Stomach (tissue), 9 donors: ENCODE measurements around the gene IL32. TPM values are rescaled to one million over a fixed set of nuclear protein-coding genes. Genes with fewer than 3 reads are reported as not detected.
"Not testable (repeated sequence)": the region's sequence is repeated elsewhere in the genome, so short reads cannot be mapped to it uniquely, and the experiment has no call there.

Experiments
- DNase-seq, 2 donors: peaks; one replicate each; pipeline versions ENCODE4 v3.0.0 to v3.0.0-alpha.2; 2013 to 2019
- H3K27ac ChIP-seq, 5 donors: fragments of 200-600 bp in 4 of 5; sonication (generic) in 4 of 5; one replicate each; pipeline ENCODE4 v1.5.1; 2013 to 2019; ENCODE audit warnings: mild to moderate bottlenecking in 1 of 5, moderate library complexity in 1 of 5
- H3K27me3 ChIP-seq, 3 donors: fragments of 200-600 bp; sonication (generic); one replicate each; pipeline ENCODE4 v1.5.1; 2017 to 2019; ENCODE audit warnings: mixed run types in 1 of 3
- H3K36me3 ChIP-seq, 4 donors: fragments of 200-600 bp; sonication (generic); 1 replicate in 3 of 4; 2 replicates in 1 of 4; pipeline ENCODE4 v1.5.1; 2016 to 2019
- H3K4me1 ChIP-seq, 4 donors: fragments of 200-600 bp; sonication (generic); one replicate each; pipeline ENCODE4 v1.5.1; 2016 to 2019
- H3K4me3 ChIP-seq, 4 donors: fragments of 200-600 bp; sonication (generic) in 3 of 4; one replicate each; pipeline ENCODE4 v1.5.1; 2016 to 2019; ENCODE audit warnings: mild to moderate bottlenecking in 1 of 4
- H3K9me3 ChIP-seq, 4 donors: fragments of 200-600 bp; sonication (generic); one replicate each; pipeline ENCODE4 v1.5.1; 2016 to 2019
- EP300 ChIP-seq: sonication (generic); formaldehyde crosslinking; IDR thresholded peaks from one replicate; pipeline ENCODE4 v1.6.1; 2017; ENCODE audit warnings: antibody characterized with exemption
- POLR2A ChIP-seq, 4 donors: fragments of 450-650 bp; IDR thresholded peaks; one replicate each; pipeline ENCODE4 v1.6.1; 2016; ENCODE audit warnings: antibody characterized with exemption in 4 of 4, control low read depth in 2 of 4, mild to moderate bottlenecking in 1 of 4, moderate library complexity in 1 of 4
- POLR2AphosphoS5 ChIP-seq, 3 donors: sonication (generic); formaldehyde crosslinking; IDR thresholded peaks; one replicate each; pipeline ENCODE4 v1.6.1; 2016; ENCODE audit warnings: antibody characterized with exemption in 3 of 3
- WGBS, 5 donors: extraction: QIAGEN DNeasy Blood & Tissue Kit in 3 of 5; methylation state at CpG; one replicate each; pipeline versions ENCODE4 v1.1.5 to v1.1.7; 2013 to 2018; 5-methylcytosine and 5-hydroxymethylcytosine counted together
- intact Hi-C: fragments of 100-400 bp; cut with DNase I; formaldehyde crosslinking; loops from one replicate; pipeline ENCODE4 v1.15.1; 2023; ENCODE audit warnings: low total_unique reads
- polyA plus RNA-seq, 3 donors: library from polyadenylated mRNA; stranded (reverse); fragments of 200-250 nt; gene quantifications; one replicate each; pipeline ENCODE4 v1.2.3, GENCODE V29; 2013
- total RNA-seq, 5 donors: library from RNA; depleted of rRNA; stranded (reverse); fragments of >200 nt; gene quantifications; one replicate each; pipeline versions ENCODE4 v1.1.0 to v1.2.3, GENCODE V29; 2014 to 2016
- TF ChIP-seq, protein P1 (sequence below), 7 experiments: fragments of 450-650 bp in 4 of 7; fragments of 200-600 bp in 3 of 7; sonication (generic) in 3 of 7; IDR thresholded peaks; one replicate each; pipeline ENCODE4 v1.5.1; 2016 to 2019; ENCODE audit warnings: antibody characterized with exemption in 7 of 7, control low read depth in 2 of 7, mild to moderate bottlenecking in 1 of 7
- donor health status: healthy with polysubstance abuse.
- donor health status: Bipolar disorder and iron deficiency.
- donor health status: healthy.

IL32 gene
- total and polyA plus RNA-seq, 8 donors: 9.9 to 504 (median 75.7) TPM

DNA sequence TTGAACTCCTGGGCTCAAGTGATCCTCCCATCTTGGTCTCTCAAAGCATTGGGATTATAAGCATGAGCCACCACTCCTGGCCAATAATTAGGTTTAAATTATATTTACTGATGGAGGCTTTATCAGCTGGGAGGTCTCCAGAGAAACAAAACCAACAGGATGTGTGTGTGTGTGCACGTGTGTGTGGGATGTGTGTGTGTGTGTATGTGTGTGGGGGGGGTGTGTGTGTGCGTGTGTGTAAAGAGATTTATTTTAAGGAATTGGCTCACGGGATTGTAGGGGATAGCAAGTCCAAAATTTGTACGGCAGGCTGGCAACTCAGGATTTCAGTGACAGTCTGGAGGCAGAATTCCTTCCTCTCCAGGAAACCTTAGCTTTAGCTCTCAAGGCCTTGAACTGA lies 14.4 kb upstream of the IL32 start:
- Histone ChIP-seq H3K27ac (peak overlapping the region in 2 of 5 donors; percentile 20 to 59), H3K9me3 (no peaks in the 10 kb centered on the region), H3K4me1 (peaks cover 11 to 29% (median 13%) of the 10 kb centered on the region in 4 donors), H3K4me3 (peak overlapping the region in 1 of 4 donors; percentile 25), H3K36me3 (peaks cover 0 to 12% (median 0%) of the 10 kb centered on the region in 4 donors), H3K27me3 (peaks cover 6 to 61% (median 38%) of the 10 kb centered on the region in 3 donors)
- DNase-seq: no peak
- WGBS, 5 donors: 16 to 36% (median 20%) methylated on average over 4 of the region's 4 CpGs
- intact Hi-C loops: no loop called here
- TF ChIP-seq, protein P1, sequence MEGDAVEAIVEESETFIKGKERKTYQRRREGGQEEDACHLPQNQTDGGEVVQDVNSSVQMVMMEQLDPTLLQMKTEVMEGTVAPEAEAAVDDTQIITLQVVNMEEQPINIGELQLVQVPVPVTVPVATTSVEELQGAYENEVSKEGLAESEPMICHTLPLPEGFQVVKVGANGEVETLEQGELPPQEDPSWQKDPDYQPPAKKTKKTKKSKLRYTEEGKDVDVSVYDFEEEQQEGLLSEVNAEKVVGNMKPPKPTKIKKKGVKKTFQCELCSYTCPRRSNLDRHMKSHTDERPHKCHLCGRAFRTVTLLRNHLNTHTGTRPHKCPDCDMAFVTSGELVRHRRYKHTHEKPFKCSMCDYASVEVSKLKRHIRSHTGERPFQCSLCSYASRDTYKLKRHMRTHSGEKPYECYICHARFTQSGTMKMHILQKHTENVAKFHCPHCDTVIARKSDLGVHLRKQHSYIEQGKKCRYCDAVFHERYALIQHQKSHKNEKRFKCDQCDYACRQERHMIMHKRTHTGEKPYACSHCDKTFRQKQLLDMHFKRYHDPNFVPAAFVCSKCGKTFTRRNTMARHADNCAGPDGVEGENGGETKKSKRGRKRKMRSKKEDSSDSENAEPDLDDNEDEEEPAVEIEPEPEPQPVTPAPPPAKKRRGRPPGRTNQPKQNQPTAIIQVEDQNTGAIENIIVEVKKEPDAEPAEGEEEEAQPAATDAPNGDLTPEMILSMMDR (IDR thresholded peaks at IDR 0.05): no peak
- TF ChIP-seq POLR2AphosphoS5 (IDR thresholded peaks at IDR 0.05): no peak
- no peak for TF ChIP-seq POLR2A (IDR thresholded peaks at IDR 0.05)
- no peak for TF ChIP-seq EP300

DNA sequence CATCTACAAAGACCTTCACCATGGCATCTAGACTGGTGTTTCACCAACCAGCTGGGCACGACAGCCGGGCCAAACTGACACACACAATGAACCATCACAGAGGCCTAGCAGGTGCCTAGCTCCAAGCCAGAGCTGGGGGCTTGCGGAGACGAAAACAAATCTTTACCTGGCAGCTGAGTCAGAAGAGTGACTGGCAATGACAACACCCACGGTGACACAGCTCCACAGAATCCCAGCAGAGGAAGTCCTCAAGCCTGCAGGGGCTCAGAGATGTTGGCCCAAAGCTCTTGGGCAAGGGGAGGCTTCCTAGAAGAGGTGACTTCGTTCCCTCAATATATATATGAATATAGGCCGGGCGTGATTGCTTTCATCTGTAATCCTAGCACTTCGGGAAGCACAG lies 13.9 kb upstream of the IL32 start:
- Histone ChIP-seq H3K27me3 (peaks cover 4 to 56% (median 34%) of the 10 kb centered on the region in 3 donors), H3K4me3 (no peak overlapping the region), H3K9me3 (no peaks in the 10 kb centered on the region), H3K27ac (peak overlapping the region in 2 of 5 donors; percentile 20 to 59), H3K36me3 (peaks cover 0 to 12% (median 0%) of the 10 kb centered on the region in 4 donors), H3K4me1 (peaks cover 7 to 24% (median 8%) of the 10 kb centered on the region in 4 donors)
- intact Hi-C loops: no loop called here
- DNase-seq: no peak
- WGBS, 5 donors: 55 to 76% (median 73%) methylated on average over 9 of the region's 9 CpGs
- TF ChIP-seq EP300 (no peak), POLR2A (IDR thresholded peaks at IDR 0.05) (no peak), POLR2AphosphoS5 (IDR thresholded peaks at IDR 0.05) (no peak)
- TF ChIP-seq, protein P1 (IDR thresholded peaks at IDR 0.05): no peak

DNA sequence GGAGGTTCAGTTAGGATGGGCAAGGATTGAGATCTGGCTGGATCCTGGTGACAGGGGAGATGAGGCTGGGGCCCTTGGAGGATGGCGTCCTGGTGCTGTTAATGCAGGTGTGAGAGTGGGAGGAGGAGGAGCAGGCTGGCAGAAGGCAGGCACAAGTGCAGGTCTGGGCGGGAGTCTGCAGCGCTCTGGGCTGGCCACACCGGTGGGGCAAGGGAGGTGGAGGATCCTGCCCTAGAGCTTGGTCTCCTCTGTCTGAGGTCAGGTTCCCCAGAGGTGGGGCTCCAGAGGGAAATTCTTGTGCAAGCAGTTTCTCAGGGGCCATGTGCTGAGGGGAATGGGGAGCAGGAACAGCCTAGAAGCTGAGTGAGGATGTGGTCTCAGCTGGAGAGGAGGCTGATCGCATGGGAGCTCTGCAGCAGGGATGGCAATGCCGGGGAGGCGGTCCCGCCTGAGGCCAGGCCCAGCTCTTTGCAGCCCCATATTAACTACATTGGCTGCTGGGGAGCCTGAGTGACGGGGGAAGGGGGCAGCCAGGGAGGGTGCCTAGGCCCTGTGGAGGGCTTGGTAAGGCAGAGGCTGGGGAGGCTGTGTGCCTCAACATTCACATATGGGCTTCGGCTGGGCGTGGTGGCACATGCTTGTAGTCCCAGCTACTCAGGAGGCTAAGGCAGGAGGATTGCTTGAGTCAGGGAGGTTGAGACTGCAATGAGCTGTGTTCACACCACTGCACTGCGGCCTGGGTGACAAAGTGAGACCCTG lies 12.7 kb upstream of the IL32 start:
- Histone ChIP-seq H3K36me3 (peaks cover 0 to 12% (median 2%) of the 10 kb centered on the region in 4 donors), H3K27me3 (peaks cover 0 to 44% (median 22%) of the 10 kb centered on the region in 3 donors), H3K4me1 (peaks cover 0 to 27% (median 2%) of the 10 kb centered on the region in 4 donors), H3K27ac (peak overlapping the region in 2 of 5 donors; percentile 20 to 59)
- H3K9me3 ChIP-seq, intact Hi-C loops, DNase-seq, H3K4me3 ChIP-seq: not testable (repeated sequence)
- WGBS, 5 donors: 66 to 90% (median 81%) methylated on average over 8 to 11 of the region's 12 CpGs

DNA sequence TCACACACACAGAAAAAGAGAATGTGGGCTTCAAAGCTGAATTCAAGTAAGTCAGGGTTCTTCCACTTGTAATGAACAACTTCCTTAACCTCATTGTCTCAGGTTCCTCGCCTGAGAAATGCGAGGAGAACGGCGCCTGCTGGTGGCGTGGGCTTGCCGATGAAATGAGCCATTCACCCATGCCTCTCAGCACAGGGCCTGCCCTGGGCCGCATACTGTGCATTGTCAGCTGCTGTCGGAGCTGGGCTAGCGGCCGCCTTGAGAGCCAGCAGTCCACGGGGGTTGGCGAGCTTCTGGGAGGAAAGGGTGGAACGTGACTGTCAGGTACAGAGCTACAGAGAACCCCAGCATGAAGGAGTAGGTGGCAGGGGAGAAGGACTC lies 12.1 kb upstream of the IL32 start:
- intact Hi-C loops, DNase-seq, H3K4me3 ChIP-seq, H3K9me3 ChIP-seq: not testable (repeated sequence)
- peaks cover 5 to 32% (median 8%) of the 10 kb centered on the region in 4 donors for H3K4me1 ChIP-seq
- 85 to 100% (median 88%) methylated on average over 1 to 12 of the region's 13 CpGs for WGBS, 5 donors
- peak overlapping the region in 2 of 5 donors; percentile 20 to 27 for H3K27ac ChIP-seq
- H3K27me3 ChIP-seq: peaks cover 0 to 44% (median 18%) of the 10 kb centered on the region in 3 donors
- peaks cover 0 to 12% (median 2%) of the 10 kb centered on the region in 4 donors for H3K36me3 ChIP-seq

DNA sequence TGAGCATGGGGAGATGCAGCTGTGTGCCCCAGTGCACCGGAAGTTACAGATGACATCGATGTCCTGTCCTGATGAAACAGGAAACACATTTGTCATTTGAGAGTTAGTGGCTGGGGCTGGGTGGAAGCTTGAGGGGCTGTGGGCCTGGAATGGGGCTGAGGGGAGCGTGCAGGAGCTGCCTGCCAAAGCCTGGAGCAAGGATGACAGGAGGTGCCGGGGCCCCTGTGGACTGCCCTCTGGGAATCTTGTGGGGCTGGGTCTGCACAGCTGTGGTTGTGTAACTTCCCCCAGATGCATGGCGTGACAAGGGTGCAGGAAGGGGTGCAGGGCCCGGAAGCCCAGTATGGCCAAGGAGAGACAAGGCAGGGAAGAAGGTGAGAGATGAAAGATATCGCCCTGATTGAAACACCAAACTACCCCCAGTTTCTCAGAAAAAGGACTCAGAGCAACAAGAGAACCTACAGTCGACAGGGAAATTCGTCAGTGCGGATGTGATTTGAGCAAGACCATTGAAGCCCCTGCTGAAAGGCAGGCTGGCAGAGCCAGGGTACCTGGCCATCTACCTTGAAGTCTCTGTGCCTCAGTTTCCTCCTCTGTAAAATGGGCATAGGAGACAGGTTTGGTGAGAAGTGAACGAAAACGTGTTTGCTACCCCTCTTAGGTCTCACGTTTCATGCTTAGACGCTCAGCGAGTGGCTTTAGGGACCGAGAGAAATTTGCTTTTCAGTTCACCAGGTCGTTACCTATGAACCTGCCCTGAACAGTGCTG lies 10.3 kb upstream of the IL32 start:
- intact Hi-C loops: loop anchor here (5.0 kb wide), 1 partner anchor 72 kb away; no protein-coding TSS in a partner anchor
- H3K9me3 ChIP-seq: no peaks in the 10 kb centered on the region
- H3K27me3 ChIP-seq: peaks cover 0 to 28% (median under 1%) of the 10 kb centered on the region in 3 donors
- H3K4me3 ChIP-seq: no peak overlapping the region
- 72 to 80% (median 79%) methylated on average over 17 of the region's 17 CpGs for whole genome bisulfite sequencing, 5 donors
- no peak for DNase-seq
- peak overlapping the region in 2 of 5 donors; percentile 32 to 48 for H3K27ac ChIP-seq
- TF ChIP-seq, protein P1 (IDR thresholded peaks at IDR 0.05): no peak
- TF ChIP-seq POLR2AphosphoS5 (IDR thresholded peaks at IDR 0.05) (no peak), POLR2A (IDR thresholded peaks at IDR 0.05) (no peak), EP300 (no peak)
- H3K4me1 ChIP-seq: peaks cover 14 to 49% (median 23%) of the 10 kb centered on the region in 4 donors
- peaks cover 0 to 12% (median 2%) of the 10 kb centered on the region in 4 donors for H3K36me3 ChIP-seq

DNA sequence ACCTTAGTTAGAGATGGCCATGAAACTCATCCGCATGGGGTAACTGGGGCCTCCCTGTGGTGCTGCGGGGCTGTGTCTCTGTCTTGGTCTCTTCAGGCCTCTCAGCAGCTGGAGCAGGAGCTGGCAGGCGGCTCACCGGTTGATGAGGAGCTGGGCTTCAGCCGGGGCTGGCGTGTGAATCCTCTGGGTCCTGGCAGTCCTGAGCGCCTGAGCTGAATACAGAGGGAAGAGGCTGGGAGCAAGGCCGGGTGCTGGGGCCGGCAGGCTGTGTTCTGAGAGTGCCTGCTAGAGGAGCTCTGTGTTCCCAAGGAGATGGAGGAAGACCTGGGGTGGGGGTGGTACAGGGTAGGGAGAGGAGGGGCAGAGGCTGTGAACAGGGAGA lies 9.7 kb upstream of the IL32 start:
- 74 to 83% (median 79%) methylated on average over 4 to 9 of the region's 9 CpGs for WGBS, 5 donors
- not testable (repeated sequence) for H3K9me3 ChIP-seq, DNase-seq, H3K4me3 ChIP-seq
- Histone ChIP-seq H3K36me3 (peaks cover 0 to 12% (median 2%) of the 10 kb centered on the region in 4 donors), H3K4me1 (peaks cover 15 to 52% (median 23%) of the 10 kb centered on the region in 4 donors), H3K27ac (peak overlapping the region in 2 of 5 donors; percentile 32 to 48), H3K27me3 (peaks cover 0 to 22% (median 0%) of the 10 kb centered on the region in 3 donors)
- intact Hi-C loops: loop anchor here (5.0 kb wide), 1 partner anchor 72 kb away; no protein-coding TSS in a partner anchor
